Endothelial cell of umbilical vein (primary cell): Measurements from ENCODE around the gene LRP6.

ENCODE experiments used
- CTCF ChIP-seq, 2 donors: IDR thresholded peaks; 1 replicate in 1 of 2; 2 replicates in 1 of 2; pipeline ENCODE4 v1.5.1; 2011; ENCODE audit warnings: low read length in 2 of 2, mild to moderate bottlenecking in 2 of 2, moderate library complexity in 2 of 2, control low read depth in 1 of 2, inconsistent platforms in 1 of 2, low read depth in 1 of 2; ENCODE audit not compliant: insufficient read depth in 1 of 2; ENCODE audit errors: extremely low read depth in 1 of 2
- POLR2A ChIP-seq: IDR thresholded peaks from 2 replicates; pipeline ENCODE4 v1.6.1; 2012; ENCODE audit warnings: low read depth, mild to moderate bottlenecking, control low read depth, low read length

- TF ChIP-seq CTCF (IDR thresholded peaks at IDR 0.05; ENCODE audit: extremely low read depth in 1 of 2, insufficient read depth in 1 of 2, low read depth in 1 of 2, low read length in 2 of 2) (no peak), POLR2A (no peak)
These were observed 15.4 kb upstream of the LRP6 start for GRCh38 chr12:12282202-12282601.
